ENCODE results near the gene TMEM140.

The TMEM140 gene

GRCh38 chr7:135213831-135214230, 66.0 kb downstream of the TMEM140 start:
- no peak overlapping the region for H3K4me3 ChIP-seq (ENCODE audit: control insufficient read depth, low read depth, low read length)
- no peak for DNase-seq (ENCODE audit: low read depth)
- TF ChIP-seq, protein P1, sequence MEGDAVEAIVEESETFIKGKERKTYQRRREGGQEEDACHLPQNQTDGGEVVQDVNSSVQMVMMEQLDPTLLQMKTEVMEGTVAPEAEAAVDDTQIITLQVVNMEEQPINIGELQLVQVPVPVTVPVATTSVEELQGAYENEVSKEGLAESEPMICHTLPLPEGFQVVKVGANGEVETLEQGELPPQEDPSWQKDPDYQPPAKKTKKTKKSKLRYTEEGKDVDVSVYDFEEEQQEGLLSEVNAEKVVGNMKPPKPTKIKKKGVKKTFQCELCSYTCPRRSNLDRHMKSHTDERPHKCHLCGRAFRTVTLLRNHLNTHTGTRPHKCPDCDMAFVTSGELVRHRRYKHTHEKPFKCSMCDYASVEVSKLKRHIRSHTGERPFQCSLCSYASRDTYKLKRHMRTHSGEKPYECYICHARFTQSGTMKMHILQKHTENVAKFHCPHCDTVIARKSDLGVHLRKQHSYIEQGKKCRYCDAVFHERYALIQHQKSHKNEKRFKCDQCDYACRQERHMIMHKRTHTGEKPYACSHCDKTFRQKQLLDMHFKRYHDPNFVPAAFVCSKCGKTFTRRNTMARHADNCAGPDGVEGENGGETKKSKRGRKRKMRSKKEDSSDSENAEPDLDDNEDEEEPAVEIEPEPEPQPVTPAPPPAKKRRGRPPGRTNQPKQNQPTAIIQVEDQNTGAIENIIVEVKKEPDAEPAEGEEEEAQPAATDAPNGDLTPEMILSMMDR (IDR thresholded peaks at IDR 0.05; ENCODE audit: control insufficient read depth, insufficient read depth, low read depth, low read length, missing control alignments), result no peak

DNA sequence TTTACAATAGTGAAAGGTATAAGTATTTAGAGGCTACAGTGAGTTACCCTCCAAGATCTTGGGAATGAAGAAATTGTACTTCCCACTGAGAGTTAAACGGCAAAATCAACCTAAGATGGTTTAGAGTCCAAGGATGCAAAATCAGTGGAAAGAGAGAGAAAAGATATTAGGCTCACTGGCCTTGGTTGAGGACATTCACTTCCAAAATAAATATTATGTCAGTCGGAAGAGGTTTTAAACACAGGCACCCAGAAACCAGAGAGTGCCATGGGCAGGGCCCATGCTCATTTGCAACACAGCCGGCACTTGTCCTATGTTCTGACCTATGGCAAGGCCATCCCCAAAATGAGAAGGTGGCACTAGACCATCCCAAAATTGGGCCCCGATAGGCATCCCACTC, 67.3 kb downstream of the TMEM140 start:
- TF ChIP-seq, protein P1 (IDR thresholded peaks at IDR 0.05; ENCODE audit: control insufficient read depth, insufficient read depth, low read depth, low read length, missing control alignments), result no peak
- DNase-seq (ENCODE audit: low read depth), result no peak
- no peak overlapping the region for H3K4me3 ChIP-seq (ENCODE audit: control insufficient read depth, low read depth, low read length)

GRCh38 chr7:135215698-135216097, 67.8 kb downstream of the TMEM140 start:
- DNase-seq (ENCODE audit: low read depth), result no peak
- TF ChIP-seq, protein P1 (IDR thresholded peaks at IDR 0.05; ENCODE audit: control insufficient read depth, insufficient read depth, low read depth, low read length, missing control alignments), result no peak
- no peak overlapping the region for H3K4me3 ChIP-seq (ENCODE audit: control insufficient read depth, low read depth, low read length)
